ENCODE results near the gene TBC1D14. TPM values are rescaled to one million over a fixed set of nuclear protein-coding genes. Genes with fewer than 3 reads are reported as not detected.

The TBC1D14 gene
- total and polyA plus RNA-seq, 2 of the 4 experiments (the other 2 are of a cell fraction): 31.7 to 40.7 TPM

GRCh38 chr4:6892909-6893202 lies 16.8 kb upstream of the TBC1D14 start:
- Histone ChIP-seq H2AFZ (replicated peaks; ENCODE audit: low read length, poor library complexity) (peak overlapping the region; percentile 95), H2BK15ac (ENCODE audit: low read depth, low read length) (no peak overlapping the region; the same call in 2 of the 3 replicates), H3K79me1 (ENCODE audit: low read depth in 1 of 2, low read length in 2 of 2) (no peaks in the 10 kb centered on the region), H3K4me1 (ENCODE audit: control insufficient read depth, insufficient read depth, low read length) (peaks cover 22% of the 10 kb centered on the region), H3K27ac (ENCODE audit: insufficient read depth, low read length) (peak overlapping the region; percentile 99; the same call in 1 of the 2 replicates), H3K36me3 (ENCODE audit: control insufficient read depth, insufficient read depth, low read length) (no peaks in the 10 kb centered on the region), H3K56ac (ENCODE audit: extremely low read depth, insufficient read depth, low read length) (no peak overlapping the region), H3K23ac (ENCODE audit: low read depth, low read length) (no peak overlapping the region), H3K14ac (replicated peaks; ENCODE audit: low read depth, low read length) (peak overlapping the region; percentile 61; the same call in 1 of the 2 replicates), H4K91ac (ENCODE audit: insufficient read depth, low read depth, low read length) (peak overlapping the region; percentile 86; the same call in 1 of the 2 replicates), H3K9ac (ENCODE audit: low read depth, low read length) (no peak overlapping the region), H2AK5ac (ENCODE audit: low read depth, low read length) (peak overlapping the region; percentile 22; the same call in 1 of the 2 replicates), H3K27me3 (ENCODE audit: control insufficient read depth, insufficient read depth, low read length) (no peaks in the 10 kb centered on the region), H2BK20ac (ENCODE audit: low read depth, low read length) (peak overlapping the region; percentile 68), H3K9me1 (ENCODE audit: insufficient read depth, low read length) (peaks cover 5% of the 10 kb centered on the region; the same call in 1 of the 2 replicates), H2AK9ac (replicated peaks; ENCODE audit: low read depth, low read length, poor library complexity) (peak overlapping the region; percentile 87), H3K4me3 (ENCODE audit: insufficient read depth, low read depth, low read length) (no peak overlapping the region), H4K5ac (ENCODE audit: low read depth, low read length) (peak overlapping the region; percentile 19; the same call in 1 of the 2 replicates), H4K20me1 (ENCODE audit: insufficient read depth, low read length) (no peaks in the 10 kb centered on the region), H2BK120ac (ENCODE audit: low read depth, low read length) (peak overlapping the region; percentile 83), H3K18ac (ENCODE audit: low read depth, low read length) (peak overlapping the region; percentile 21; the same call in 1 of the 2 replicates), H3K4me2 (ENCODE audit: low read depth, low read length) (no peak overlapping the region), H2BK5ac (ENCODE audit: low read depth, low read length, poor library complexity, severe bottlenecking) (peak overlapping the region; percentile 95), H4K8ac (ENCODE audit: low read depth in 2 of 2, low read length in 2 of 2) (peak overlapping the region; percentile 14 to 83; a peak in 3 of 4 replicates), H3K4ac (ENCODE audit: low read depth, low read length) (peak overlapping the region; percentile 63), H3K9me3 (ENCODE audit: control insufficient read depth, insufficient read depth, low read length) (no peaks in the 10 kb centered on the region)
- ChIA-PET CTCF (no interaction called here), POLR2A (ENCODE audit: unreplicated experiment) (no interaction called here)
- TF ChIP-seq BHLHE40 (IDR thresholded peaks at IDR 0.05; ENCODE audit: low read depth, low read length): no peak
- TF ChIP-seq CTCF (conservative IDR thresholded peaks at IDR 0.05; ENCODE audit: low read depth, low read length): no peak
- no peak for TF ChIP-seq ELK1 (IDR thresholded peaks at IDR 0.05; ENCODE audit: borderline replicate concordance, low read depth, low read length)
- TF ChIP-seq CHD1 (IDR thresholded peaks at IDR 0.05; ENCODE audit: low read depth, low read length): no peak
- no peak for TF ChIP-seq NFE2L2 (IDR thresholded peaks at IDR 0.05; ENCODE audit: low read depth, low read length)
- no peak for TF ChIP-seq SMC3 (IDR thresholded peaks at IDR 0.05; ENCODE audit: low read depth, low read length)
- DNase-seq (no peak), ATAC-seq (ENCODE audit: low read depth) (no peak)
- intact Hi-C loops (cut with micrococcal nuclease): loop anchor here (1.0 to 5.0 kb wide), 3 partner anchors 49 to 177 kb away; no protein-coding TSS in a partner anchor
- WGBS, 2 experiments (ENCODE audit: extremely low coverage in 2 of 2, insufficient read length in 1 of 2): 67% methylated on average over 3 of the region's 6 CpGs; no CpG with 5 or more reads in 1 of the 2 experiments
- in situ Hi-C loops (cut with MboI; ENCODE audit: low sequenced_read_pairs): no loop called here
- dilution Hi-C loops (cut with HindIII; ENCODE audit: low sequenced_read_pairs, unreplicated experiment): no loop called here
- BruUV-seq (replicated peaks): no TSS peak
